Sigmoid colon (tissue), 4 donors: ENCODE results near the gene PLD1.
A peak's percentile ranks its signal among the peaks of the same experiment; 100 is the strongest.

Source experiments
- POLR2A ChIP-seq, 2 donors: fragments of 450-650 bp; IDR thresholded peaks; one replicate each; pipeline ENCODE4 v1.6.1; 2016; ENCODE audit warnings: antibody characterized with exemption in 2 of 2, mild to moderate bottlenecking in 2 of 2, moderate library complexity in 2 of 2
- POLR2AphosphoS5 ChIP-seq, 4 donors: sonication (generic); formaldehyde crosslinking; IDR thresholded peaks; one replicate each; pipeline ENCODE4 v1.6.1; 2017; ENCODE audit warnings: antibody characterized with exemption in 4 of 4
- TF ChIP-seq, protein P1 (sequence below), 4 experiments: fragments of 450-650 bp in 3 of 4; fragments of 200-600 bp in 1 of 4; IDR thresholded peaks; one replicate each; pipeline ENCODE4 v1.5.1; 2016 to 2019; ENCODE audit warnings: antibody characterized with exemption in 4 of 4, mild to moderate bottlenecking in 3 of 4, moderate library complexity in 2 of 4

DNA sequence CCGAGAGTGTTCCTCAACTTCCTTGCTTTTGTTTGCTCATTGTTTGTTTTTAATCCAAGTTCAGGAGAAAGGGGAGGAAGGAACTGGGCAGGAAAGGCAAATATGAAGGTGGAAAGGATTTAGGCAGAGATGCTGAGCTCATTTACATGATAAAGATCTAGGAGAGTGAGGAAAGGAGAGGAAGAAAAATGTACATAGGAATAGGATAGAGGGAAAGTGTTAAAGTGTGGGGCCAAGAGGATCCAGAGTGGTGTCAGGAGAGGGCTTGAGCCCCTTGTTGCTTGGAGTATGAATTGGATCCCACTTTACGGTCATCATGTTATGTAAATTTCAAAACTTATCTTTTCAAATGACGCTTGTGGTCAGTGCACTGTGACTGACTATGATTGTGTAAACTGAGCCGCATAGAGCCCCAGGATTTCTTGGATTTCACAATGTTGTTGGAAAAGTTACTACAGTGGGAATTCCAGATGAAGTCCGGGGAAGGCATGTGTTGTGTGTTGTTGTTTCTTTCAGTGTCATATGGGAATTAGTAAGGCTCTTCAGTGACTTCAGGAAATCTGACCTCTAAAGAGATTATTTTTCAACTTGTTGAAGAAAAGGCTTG lies 15.0 kb upstream of the PLD1 start:
- TF ChIP-seq, protein P1, sequence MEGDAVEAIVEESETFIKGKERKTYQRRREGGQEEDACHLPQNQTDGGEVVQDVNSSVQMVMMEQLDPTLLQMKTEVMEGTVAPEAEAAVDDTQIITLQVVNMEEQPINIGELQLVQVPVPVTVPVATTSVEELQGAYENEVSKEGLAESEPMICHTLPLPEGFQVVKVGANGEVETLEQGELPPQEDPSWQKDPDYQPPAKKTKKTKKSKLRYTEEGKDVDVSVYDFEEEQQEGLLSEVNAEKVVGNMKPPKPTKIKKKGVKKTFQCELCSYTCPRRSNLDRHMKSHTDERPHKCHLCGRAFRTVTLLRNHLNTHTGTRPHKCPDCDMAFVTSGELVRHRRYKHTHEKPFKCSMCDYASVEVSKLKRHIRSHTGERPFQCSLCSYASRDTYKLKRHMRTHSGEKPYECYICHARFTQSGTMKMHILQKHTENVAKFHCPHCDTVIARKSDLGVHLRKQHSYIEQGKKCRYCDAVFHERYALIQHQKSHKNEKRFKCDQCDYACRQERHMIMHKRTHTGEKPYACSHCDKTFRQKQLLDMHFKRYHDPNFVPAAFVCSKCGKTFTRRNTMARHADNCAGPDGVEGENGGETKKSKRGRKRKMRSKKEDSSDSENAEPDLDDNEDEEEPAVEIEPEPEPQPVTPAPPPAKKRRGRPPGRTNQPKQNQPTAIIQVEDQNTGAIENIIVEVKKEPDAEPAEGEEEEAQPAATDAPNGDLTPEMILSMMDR (IDR thresholded peaks at IDR 0.05), result no peak
- TF ChIP-seq POLR2A (IDR thresholded peaks at IDR 0.05) (no peak), POLR2AphosphoS5 (IDR thresholded peaks at IDR 0.05) (peak in 3 of 4 donors; percentile 14 to 64 (median 24))
